HG03108 (cell line): ENCODE measurements around the gene TDG.

Experiments used
- ATAC-seq: cut with Tn5 transposase; IDR thresholded peaks from one replicate; pipeline ENCODE4 v1.9.1; 2021; ENCODE audit warnings: moderate library complexity; ENCODE audit not compliant: unreplicated experiment

The TDG gene

DNA sequence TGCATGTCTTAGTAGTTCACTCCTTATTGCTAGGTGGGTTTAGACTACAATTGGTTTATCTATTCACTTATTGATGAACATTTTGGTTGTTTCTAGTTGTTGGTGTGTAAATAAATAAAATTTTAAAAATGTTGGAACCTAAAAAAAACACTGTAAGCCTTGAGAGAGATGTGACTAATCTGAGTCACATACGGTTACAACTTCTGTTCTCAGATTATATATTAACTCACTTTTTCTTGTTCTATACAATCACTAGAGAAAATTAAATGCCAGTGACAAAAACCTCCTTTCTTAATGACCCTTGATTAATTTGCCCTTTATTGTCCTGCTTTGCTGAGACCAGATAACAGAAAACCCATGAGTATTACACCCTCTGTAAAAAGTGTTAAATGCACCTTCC lies 7.1 kb upstream of the TDG start:
- ATAC-seq = no peak

GRCh38 chr12:103960616-103961227 lies 5.0 kb upstream of the TDG start:
- ATAC-seq = no peak

DNA sequence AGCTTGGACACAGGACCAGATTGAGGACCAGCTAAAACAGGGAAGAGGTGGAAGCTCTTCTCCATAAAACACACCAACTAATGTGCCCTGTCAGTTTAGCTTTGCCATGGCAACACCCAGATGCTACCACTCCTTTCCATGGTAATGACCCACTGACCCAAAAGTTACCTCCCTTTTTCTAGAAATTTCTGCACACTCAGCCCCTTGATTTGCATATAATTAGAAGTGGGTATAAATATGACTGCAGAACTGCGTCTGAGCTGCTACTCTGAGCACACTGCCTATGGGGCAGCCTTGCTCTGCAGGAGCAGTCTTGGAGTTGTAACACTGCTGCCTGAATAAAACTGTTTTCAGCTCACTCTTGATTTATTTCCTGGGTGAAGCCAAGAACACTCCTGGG lies 3.2 kb upstream of the TDG start:
- ATAC-seq = no peak

GRCh38 chr12:103964805-103965204 lies 867 bp upstream of the TDG start:
- no peak for ATAC-seq

GRCh38 chr12:103965255-103965589 lies 450 bp upstream of the TDG start:
- no peak for ATAC-seq

GRCh38 chr12:103966736-103967135 lies 1.1 kb downstream of the TDG start:
- no peak for ATAC-seq

GRCh38 chr12:103969391-103969790 lies 3.7 kb downstream of the TDG start:
- no peak for ATAC-seq

DNA sequence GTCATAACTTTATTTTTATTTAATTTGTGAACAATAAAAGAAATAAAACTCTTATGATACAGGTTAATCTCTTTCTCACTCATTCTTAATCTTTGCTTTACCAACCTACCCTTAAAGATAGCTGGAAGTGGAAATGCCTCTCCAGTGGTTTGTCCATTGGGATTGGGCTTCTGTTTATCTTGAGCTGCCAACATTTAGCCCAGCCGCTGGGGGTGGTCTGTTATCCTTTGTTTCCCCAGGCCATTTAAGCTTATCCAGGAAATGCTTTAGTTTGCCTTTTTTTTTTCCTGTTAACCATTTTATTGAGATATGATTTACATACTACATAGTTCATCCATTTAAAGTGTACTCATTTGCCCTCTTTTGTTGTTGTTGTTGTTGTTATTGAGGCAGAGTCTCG lies 8.2 kb downstream of the TDG start:
- no peak for ATAC-seq

DNA sequence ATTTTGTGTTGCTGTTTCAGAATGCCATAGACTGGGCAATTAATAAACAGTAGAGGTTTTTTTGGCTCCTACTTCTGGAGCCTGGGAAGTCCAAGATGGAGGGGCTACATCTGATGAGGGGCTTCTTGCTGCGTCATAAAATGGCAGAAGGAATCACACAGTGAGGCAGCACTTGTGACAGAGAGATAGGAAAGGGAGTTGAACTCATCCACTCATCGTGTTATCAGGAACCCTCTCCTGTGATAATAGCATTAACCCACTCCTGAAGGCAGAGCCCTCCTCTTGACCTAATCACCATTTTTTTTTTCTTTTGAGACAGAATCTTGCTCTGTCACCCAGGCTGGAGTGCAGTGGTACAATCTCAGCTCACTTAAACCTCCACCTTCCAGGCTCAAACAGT lies 9.7 kb downstream of the TDG start:
- ATAC-seq = no peak

DNA sequence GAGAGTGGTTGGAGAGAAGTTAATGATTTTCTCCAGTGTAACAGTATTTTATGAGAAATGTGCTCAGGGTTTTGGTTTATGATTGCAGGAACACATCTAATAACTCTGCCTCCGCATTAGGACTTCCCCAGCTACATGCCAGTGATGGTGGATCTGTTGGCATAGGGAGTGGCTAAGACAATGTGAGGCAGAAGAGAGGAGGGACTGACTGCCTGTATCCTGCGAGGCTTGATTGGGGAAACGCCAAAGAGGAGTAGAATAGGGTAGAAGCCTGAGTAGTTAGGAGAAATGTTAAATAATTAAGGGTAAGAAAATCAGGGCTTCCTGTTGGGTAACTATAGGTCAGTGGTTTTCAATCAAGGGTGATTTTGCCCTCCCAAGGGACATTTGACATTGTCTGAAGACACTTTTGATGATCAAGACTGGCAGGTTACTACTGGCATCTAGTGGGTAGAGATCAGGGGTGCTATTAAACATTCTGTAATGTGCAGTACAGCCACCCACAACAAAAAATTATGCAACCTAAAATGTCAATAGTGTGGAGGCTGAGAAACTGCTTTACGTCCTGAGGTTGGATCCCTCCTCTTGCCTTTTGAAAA lies 12.8 kb downstream of the TDG start:
- no peak for ATAC-seq

DNA sequence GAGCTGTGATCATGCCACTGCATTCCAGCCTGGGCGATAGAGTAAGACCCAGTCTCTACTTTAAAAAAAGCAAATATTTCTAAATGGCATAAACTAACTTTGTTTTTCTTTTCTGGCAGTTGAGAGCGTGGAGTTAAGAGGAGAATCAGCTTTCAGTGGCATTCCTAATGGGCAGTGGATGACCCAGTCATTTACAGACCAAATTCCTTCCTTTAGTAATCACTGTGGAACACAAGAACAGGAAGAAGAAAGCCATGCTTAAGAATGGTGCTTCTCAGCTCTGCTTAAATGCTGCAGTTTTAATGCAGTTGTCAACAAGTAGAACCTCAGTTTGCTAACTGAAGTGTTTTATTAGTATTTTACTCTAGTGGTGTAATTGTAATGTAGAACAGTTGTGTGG lies 21.2 kb downstream of the TDG start:
- no peak for ATAC-seq

GRCh38 chr12:103994235-103994634 lies 28.6 kb downstream of the TDG start:
- no peak for ATAC-seq

DNA sequence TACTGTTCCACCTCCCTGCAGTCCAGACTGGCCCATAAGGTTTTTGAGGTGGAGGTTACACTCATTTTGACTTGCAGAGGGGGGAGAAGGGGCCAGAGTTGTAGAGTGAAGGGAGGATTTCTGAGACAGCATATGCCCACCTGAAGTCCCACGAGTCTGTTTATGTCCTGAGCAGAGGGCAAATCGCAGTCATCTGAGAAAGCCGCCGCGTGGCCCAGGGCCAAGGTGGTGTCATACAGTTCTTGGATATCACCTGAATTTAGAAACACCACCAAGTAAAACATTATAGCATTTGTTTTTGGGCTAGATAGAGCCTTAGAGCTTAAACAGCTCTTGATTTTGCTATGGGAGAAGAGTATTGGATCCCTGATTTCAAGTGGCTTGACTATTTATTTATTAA lies 30.9 kb downstream of the TDG start:
- ATAC-seq = no peak

DNA sequence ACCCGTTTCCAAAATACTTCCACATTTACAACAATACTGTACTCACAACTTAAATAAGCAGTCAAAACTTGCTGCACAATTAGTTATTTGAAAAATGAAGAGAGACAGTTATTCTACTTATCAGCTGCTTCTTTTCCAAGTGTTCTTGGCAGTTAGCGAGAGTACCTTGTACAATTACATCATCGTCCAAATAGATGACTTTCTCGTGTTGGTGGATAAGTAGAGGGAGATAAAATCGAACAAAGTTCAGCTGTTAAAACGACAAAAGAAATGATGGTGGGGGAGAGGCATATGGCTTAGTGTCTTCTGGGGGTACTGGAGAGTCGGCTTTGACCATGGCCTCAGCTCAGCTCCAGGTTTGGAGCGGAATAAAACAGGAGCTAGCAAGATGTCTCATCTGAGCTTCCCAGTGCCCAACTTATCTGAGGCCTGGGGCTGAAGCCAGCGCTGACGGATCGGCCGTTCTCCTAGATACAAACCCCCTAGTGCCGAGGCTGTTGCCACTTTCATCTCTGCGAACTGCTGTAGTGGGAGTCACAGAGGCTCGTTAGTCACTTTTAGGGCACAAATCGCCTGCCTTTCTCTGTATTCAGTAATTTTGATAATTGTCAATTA lies 31.7 kb downstream of the TDG start:
- no peak for ATAC-seq

DNA sequence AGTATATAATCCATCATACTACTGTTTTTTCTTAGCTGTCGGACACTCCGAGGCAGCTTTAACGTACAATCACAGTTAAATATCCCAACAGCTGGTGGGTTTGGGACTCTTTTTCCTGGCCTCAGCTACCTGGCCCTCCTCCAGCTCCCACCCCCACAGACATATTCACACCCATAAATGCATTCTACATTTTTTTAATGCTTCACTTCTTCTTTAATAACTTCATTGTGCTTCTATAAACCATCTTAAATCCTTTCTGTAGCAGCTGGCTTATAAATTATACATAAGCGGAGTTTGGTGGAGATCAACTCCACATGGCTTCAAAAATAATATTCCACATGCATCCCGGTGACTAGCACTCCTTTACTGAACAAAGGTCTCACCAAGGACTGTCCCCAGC lies 33.3 kb downstream of the TDG start:
- no peak for ATAC-seq

- ATAC-seq = no peak
These were observed 35.2 kb downstream of the TDG start for GRCh38 chr12:104000807-104001434.

- no peak for ATAC-seq
These were observed 37.0 kb downstream of the TDG start for GRCh38 chr12:104002686-104003085.

DNA sequence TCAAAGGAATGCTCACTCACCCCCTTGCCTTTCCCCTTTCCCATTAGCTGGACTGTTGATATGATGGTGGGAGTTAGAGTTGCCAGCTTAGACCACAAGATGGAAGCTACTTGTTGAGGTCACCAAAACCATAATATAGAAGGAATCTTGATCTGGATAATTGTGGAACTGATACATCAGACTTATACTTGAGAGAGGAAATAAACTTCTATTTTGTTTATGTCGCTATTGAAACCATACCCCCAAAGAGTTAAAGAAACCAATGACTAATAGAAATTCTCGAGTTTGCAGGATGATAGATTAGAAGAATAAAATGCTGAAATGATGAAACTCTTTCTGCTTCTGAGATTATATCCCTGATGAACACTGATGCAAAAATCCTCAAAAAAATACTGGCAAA lies 37.9 kb downstream of the TDG start:
- ATAC-seq = no peak

GRCh38 chr12:104006929-104007328 lies 41.3 kb downstream of the TDG start:
- ATAC-seq = no peak

GRCh38 chr12:104010121-104010520 lies 44.4 kb downstream of the TDG start:
- ATAC-seq = no peak

DNA sequence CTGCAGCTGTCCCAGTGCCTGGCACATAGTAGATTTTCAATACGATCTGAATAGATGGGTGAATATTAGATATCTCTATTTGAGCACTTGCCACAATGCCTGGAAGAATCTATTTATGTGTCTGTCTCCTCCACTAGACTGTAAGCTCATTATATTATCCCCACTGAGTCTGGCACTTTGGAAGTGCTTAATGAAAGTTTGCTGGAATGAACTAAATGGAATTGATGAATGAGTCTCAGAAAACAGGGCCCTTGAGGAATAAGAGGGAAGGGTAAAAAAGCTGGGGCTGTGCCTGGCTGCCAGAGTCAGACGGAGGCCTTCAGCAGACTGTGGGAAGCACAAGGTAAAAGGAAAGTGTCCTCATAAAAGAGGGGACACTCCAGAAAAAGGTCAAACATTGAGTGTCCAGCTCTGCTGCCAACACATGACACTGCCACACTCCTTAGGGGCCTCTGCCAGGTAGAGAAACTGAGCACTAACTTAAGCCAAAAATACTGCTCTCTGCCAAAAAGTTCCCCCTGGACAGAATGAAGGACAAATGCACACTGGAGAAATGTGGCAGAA lies 45.0 kb downstream of the TDG start:
- ATAC-seq = no peak

DNA sequence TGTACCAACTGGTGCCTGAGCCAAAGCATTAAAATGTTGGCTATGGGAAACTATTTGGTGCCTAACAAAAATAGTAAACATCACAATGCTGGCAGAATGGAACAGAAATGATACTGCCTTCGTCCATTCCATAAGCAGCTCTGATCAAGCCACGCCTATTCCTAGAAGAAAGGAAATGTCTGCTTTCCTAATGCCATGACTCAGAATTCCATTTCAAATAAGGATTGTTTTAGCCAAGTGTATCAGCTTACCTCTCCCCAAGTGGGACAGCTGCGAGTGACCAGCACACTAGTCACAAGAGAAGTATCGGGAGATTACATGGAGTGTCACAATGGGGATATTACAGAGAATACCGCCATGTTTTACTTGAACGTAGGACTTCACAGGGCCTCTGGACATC lies 45.6 kb downstream of the TDG start:
- ATAC-seq = no peak
